Upper lobe of left lung (tissue), 6 donors: ENCODE measurements around the gene PHF2. TPM values are rescaled to one million over a fixed set of nuclear protein-coding genes. Genes with fewer than 3 reads are reported as not detected.

Experiments used
- ATAC-seq, 2 donors: fragments of 200-7000 bp; cut with Tn5 transposase; one replicate each; pipeline ENCODE4 v1.9.1; 2022; ENCODE audit warnings: mild to moderate bottlenecking in 2 of 2, moderate library complexity in 2 of 2; ENCODE audit not compliant: low FRiP score in 2 of 2
- DNase-seq, 2 donors: peaks; one replicate each; pipeline ENCODE4 v3.0.0-alpha.2; 2019 to 2020
- H3K27ac ChIP-seq, 4 donors: fragments of 200-600 bp; sonication (generic); one replicate each; pipeline ENCODE4 v1.5.1; 2016 to 2019
- H3K27me3 ChIP-seq, 4 donors: fragments of 200-600 bp; sonication (generic); one replicate each; pipeline ENCODE4 v1.5.1; 2017 to 2019
- H3K36me3 ChIP-seq, 4 donors: fragments of 200-600 bp; sonication (generic); one replicate each; pipeline ENCODE4 v1.5.1; 2016 to 2019
- H3K4me1 ChIP-seq, 4 donors: fragments of 200-600 bp; sonication (generic); one replicate each; pipeline ENCODE4 v1.5.1; 2018 to 2019
- H3K4me3 ChIP-seq, 4 donors: fragments of 200-600 bp; sonication (generic); one replicate each; pipeline ENCODE4 v1.5.1; 2017 to 2019; ENCODE audit warnings: mild to moderate bottlenecking in 2 of 4, moderate library complexity in 1 of 4
- H3K9me3 ChIP-seq, 4 donors: fragments of 200-600 bp; sonication (generic); one replicate each; pipeline ENCODE4 v1.5.1; 2018 to 2019
- EP300 ChIP-seq, 4 donors: sonication (generic); formaldehyde crosslinking; IDR thresholded peaks; one replicate each; pipeline ENCODE4 v1.5.1; 2017; ENCODE audit warnings: antibody characterized with exemption in 4 of 4, control low read depth in 2 of 4
- POLR2A ChIP-seq, 4 donors: fragments of 450-650 bp; IDR thresholded peaks; one replicate each; pipeline ENCODE4 v1.5.1; 2016 to 2017; ENCODE audit warnings: antibody characterized with exemption in 4 of 4, mild to moderate bottlenecking in 2 of 4
- POLR2AphosphoS5 ChIP-seq, 2 donors: sonication (generic); formaldehyde crosslinking; IDR thresholded peaks; one replicate each; pipeline ENCODE4 v1.5.1; 2017; ENCODE audit warnings: antibody characterized with exemption in 2 of 2
- WGBS, 2 donors: methylation state at CpG; one replicate each; pipeline ENCODE4 v1.1.5; 2017 to 2018; 5-methylcytosine and 5-hydroxymethylcytosine counted together
- total RNA-seq, 6 donors: library from RNA; depleted of rRNA in 4 of 6; stranded (reverse); fragments of >200 nt in 4 of 6; gene quantifications; one replicate each; pipeline versions ENCODE4 v1.1.0 to v1.2.1, GENCODE V29; 2016 to 2021
- TF ChIP-seq, protein P1 (sequence below), 6 experiments: fragments of 450-650 bp in 4 of 6; fragments of 200-600 bp in 2 of 6; sonication (generic) in 2 of 6; IDR thresholded peaks; one replicate each; pipeline ENCODE4 v1.5.1; 2016 to 2019; ENCODE audit warnings: antibody characterized with exemption in 6 of 6
- donor health status: DM: no; HTN: no; CAD: no; lungs with moderate emphysema.
- donor health status: DM: no; HTN: yes; CAD: no; lungs with severe emphysema.

The PHF2 gene
- total RNA-seq, 6 donors from 2014 or later: 33.6 to 41.7 (median 37.9) TPM

DNA sequence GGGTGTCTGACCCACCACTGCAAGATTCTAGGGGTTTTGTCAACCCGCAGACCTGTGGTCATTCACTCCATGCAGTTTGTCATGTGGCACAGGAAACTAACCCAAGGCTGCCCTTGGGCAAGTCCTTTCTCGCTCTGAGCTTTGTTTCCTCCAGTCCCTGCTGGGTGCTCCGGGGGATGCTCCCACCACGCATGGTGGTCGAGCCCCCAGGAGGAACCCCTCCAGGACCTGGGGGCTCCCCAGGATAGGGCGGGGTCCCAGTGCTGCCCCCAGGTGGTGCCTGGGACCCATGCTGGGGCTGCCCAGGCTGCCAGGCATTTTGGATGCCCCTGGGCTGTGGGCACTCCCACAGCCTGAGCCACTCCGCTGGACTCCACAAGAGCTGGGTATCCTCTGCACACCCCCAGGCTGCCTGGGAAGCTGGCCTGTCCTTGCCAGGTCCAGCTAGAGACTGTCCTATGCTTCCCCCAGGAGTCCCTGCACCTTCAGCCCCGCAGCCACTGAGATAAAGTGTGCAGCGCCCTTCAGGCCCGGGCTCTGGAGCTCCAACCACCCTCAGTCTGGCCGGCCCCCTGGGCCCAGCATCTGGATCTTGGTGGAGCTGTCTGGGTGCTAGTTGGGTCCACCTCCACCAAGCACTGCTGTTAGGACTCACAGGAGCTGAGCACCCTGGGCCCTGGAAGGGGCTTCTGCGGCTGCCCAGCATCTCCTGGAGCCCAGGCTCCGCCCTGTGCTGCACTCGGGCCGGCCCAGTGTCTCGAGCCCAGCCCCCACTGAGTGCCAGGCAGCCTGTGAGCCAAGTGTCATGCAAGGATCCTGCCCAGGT, 104.3 kb downstream of the PHF2 start:
- peaks cover 0 to 29% (median 28%) of the 10 kb centered on the region in 4 donors for H3K36me3 ChIP-seq
- TF ChIP-seq POLR2AphosphoS5 (IDR thresholded peaks at IDR 0.05) (no peak), EP300 (IDR thresholded peaks at IDR 0.05) (no peak), POLR2A (IDR thresholded peaks at IDR 0.05) (no peak)
- TF ChIP-seq, protein P1, sequence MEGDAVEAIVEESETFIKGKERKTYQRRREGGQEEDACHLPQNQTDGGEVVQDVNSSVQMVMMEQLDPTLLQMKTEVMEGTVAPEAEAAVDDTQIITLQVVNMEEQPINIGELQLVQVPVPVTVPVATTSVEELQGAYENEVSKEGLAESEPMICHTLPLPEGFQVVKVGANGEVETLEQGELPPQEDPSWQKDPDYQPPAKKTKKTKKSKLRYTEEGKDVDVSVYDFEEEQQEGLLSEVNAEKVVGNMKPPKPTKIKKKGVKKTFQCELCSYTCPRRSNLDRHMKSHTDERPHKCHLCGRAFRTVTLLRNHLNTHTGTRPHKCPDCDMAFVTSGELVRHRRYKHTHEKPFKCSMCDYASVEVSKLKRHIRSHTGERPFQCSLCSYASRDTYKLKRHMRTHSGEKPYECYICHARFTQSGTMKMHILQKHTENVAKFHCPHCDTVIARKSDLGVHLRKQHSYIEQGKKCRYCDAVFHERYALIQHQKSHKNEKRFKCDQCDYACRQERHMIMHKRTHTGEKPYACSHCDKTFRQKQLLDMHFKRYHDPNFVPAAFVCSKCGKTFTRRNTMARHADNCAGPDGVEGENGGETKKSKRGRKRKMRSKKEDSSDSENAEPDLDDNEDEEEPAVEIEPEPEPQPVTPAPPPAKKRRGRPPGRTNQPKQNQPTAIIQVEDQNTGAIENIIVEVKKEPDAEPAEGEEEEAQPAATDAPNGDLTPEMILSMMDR (IDR thresholded peaks at IDR 0.05): no peak
- no peak overlapping the region for H3K27ac ChIP-seq
- no peaks in the 10 kb centered on the region for H3K27me3 ChIP-seq
- no peaks in the 10 kb centered on the region for H3K4me1 ChIP-seq
- H3K9me3 ChIP-seq: no peaks in the 10 kb centered on the region
- 67 to 70% methylated on average over 14 to 16 of the region's 16 CpGs for WGBS, 2 donors
- peak in 1 of 2 donors; percentile 77 for DNase-seq
- no peak overlapping the region for H3K4me3 ChIP-seq
- ATAC-seq: no peak

DNA sequence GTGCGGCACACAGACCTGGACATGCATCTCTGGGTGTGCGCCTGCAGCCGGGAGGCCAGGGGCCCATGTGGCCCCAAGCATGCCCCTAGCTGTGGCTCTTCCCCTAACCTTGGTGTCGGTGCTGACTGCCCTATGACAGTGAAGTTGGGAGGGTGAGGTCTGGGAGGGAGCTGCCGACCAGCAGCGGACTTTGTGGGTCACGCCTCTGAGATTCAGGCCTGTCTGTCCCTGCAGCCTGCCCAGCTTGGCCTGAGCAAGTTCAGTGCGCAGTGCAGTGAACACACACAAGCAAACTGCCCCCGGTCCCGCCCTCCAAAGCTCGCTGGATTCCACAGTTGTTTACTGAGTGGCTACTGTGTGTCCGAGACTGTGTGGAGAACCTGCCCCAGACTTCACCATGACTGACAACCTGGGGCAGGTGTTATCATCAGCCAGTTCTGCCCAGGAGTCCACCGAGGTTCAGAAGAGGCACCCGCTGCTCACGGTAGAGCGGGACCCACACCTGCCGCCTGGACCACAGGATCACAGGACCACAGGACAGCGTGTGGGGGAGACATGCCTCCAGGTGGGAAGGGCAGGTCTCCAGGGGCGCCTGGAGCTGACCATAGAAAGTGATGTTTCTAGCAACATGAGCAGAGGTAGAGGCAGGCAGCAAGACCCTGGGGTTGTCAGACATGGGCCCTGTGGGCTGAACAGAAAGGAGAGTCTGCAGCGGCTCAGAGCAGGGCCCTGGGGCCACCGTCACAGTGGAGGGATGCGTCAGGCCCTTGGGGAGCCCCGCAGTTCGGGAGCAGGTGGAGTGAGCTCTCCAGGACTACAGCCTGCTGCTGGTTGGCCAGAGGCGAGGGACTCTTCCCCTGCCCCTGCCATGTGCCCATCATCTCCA, 105.1 kb downstream of the PHF2 start:
- Histone ChIP-seq H3K27ac (no peak overlapping the region), H3K9me3 (no peaks in the 10 kb centered on the region), H3K4me1 (no peaks in the 10 kb centered on the region), H3K36me3 (peaks cover 0 to 22% (median 20%) of the 10 kb centered on the region in 4 donors), H3K27me3 (no peaks in the 10 kb centered on the region), H3K4me3 (no peak overlapping the region)
- ATAC-seq: no peak
- 66% methylated on average over 9 to 22 of the region's 25 CpGs for WGBS, 2 donors
- TF ChIP-seq, protein P1 (IDR thresholded peaks at IDR 0.05): no peak
- TF ChIP-seq POLR2A (IDR thresholded peaks at IDR 0.05) (no peak), EP300 (IDR thresholded peaks at IDR 0.05) (no peak), POLR2AphosphoS5 (IDR thresholded peaks at IDR 0.05) (no peak)
- DNase-seq: peak; percentile 17 to 48

DNA sequence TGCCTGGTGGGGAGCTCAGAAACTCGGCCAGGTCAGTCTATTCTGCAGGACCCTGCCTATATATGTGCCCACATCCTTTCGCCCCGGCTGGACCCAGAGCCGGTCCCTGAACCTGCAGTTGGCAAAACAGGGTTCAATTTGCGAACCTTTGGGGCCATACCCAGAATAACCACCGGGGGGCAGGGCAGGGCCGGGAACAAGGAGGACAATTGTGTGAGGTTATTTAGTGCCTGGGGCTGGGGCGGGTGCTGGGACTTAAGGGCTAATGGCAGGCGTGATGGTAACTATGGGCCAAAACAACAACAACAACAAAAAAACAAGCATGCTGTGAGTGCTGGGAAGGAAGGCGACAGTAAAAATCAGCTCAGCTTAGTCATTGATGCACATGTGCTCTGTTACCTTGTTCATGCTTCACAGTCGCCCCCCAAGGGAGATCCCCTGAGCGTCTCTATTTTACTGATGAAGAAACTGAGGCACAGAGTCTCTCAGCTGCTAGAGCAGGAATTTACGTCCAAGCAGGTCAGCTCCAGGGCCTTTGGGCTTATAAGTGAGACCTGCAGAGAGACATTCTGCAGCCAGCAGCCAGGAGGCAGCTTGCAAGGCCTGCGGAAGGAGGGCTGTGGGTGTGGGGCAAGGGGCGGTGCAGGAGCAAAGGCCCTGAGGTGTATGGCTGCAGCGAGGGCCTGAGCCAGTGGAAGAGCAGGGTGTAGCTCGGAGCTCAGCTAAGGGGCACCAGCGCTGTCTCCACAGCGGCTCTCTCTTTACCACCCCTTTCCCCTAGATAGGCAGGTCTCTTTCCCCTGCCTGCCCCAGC, 106.0 kb downstream of the PHF2 start:
- peaks cover 0 to 13% (median 11%) of the 10 kb centered on the region in 4 donors for H3K36me3 ChIP-seq
- no peaks in the 10 kb centered on the region for H3K9me3 ChIP-seq
- H3K27ac ChIP-seq: no peak overlapping the region
- no peaks in the 10 kb centered on the region for H3K4me1 ChIP-seq
- ATAC-seq (peak in 1 of 2 donors; percentile 72), DNase-seq (peak in 1 of 2 donors; percentile 45)
- no peak for TF ChIP-seq POLR2AphosphoS5 (IDR thresholded peaks at IDR 0.05)
- TF ChIP-seq, protein P1 (IDR thresholded peaks at IDR 0.05): peak; percentile 70 to 83 (median 76)
- WGBS, 2 donors: 44 to 59% methylated on average over 15 to 19 of the region's 19 CpGs
- no peak overlapping the region for H3K4me3 ChIP-seq
- no peaks in the 10 kb centered on the region for H3K27me3 ChIP-seq

DNA sequence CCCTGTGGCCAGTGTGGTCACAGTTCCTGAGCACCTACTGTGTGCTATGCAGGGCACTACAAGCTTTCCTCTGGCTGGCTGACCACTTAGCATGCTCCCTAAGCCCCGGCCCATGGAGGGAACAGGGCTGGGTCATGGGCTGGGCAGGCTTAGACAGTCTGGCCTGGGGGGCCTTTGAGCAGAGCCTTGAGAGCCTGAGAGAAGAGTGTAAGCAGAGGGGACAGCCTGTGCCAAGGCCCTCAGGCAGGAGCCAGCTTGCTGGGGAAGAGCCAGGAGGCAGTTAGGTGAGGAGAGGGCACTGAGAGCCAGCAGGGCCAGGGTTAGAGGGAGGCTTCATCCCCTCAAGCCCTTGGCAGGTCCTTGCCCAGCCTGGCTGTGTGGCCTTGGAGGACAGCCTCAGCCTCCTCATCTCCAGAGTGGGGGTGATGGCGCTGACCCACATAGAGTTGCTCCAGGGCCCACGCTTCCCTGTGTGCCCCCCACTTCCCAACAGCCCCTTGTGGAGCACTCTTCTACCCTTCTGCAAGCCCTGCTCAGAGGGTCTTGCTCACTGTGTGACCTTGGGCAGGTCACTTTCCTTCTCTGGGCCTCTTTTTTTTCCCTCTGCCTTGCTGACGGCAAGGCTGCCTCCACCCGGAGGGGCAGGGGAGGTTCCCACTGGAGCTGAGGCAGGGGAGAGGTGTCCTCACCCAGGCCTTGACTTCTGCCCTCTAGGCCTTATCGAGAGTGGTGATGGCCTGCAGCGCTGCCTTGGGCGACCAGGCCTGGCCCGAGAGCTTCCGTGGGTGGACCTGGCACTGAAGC, 107.1 kb downstream of the PHF2 start:
- Histone ChIP-seq H3K27me3 (no peaks in the 10 kb centered on the region), H3K9me3 (peaks cover 2 to 3% (median 2%) of the 10 kb centered on the region in 4 donors), H3K27ac (no peak overlapping the region), H3K4me1 (no peaks in the 10 kb centered on the region), H3K4me3 (no peak overlapping the region), H3K36me3 (peaks cover 0 to 2% (median 0%) of the 10 kb centered on the region in 4 donors)
- 91 to 96% methylated on average over 4 to 10 of the region's 10 CpGs for WGBS, 2 donors
- TF ChIP-seq POLR2AphosphoS5 (IDR thresholded peaks at IDR 0.05) (no peak), EP300 (IDR thresholded peaks at IDR 0.05) (no peak), POLR2A (IDR thresholded peaks at IDR 0.05) (no peak)
- TF ChIP-seq, protein P1 (IDR thresholded peaks at IDR 0.05): no peak
- ATAC-seq (no peak), DNase-seq (peak in 1 of 2 donors; percentile 15)
